Activated CD8-positive, alpha-beta memory T cell treated with anti-CD3 and anti-CD28 coated beads, Interleukin-2, amount 50 U/mL, for 24 hours (primary cell): Measurements from ENCODE around the gene TCF12.
"Not testable (repeated sequence)": the region's sequence is repeated elsewhere in the genome, so short reads cannot be mapped to it uniquely, and the experiment has no call there.

Experiments used
- DNase-seq: peaks from one replicate; pipeline ENCODE4 v3.0.0-alpha.2; 2020; ENCODE audit errors: extremely low read depth

The TCF12 gene

GRCh38 chr15:57135800-57136199 is 217.4 kb downstream of the TCF12 start:
- DNase-seq = no peak

- DNase-seq = no peak
Measured at GRCh38 chr15:57138349-57138788, 219.9 kb downstream of the TCF12 start.

DNA sequence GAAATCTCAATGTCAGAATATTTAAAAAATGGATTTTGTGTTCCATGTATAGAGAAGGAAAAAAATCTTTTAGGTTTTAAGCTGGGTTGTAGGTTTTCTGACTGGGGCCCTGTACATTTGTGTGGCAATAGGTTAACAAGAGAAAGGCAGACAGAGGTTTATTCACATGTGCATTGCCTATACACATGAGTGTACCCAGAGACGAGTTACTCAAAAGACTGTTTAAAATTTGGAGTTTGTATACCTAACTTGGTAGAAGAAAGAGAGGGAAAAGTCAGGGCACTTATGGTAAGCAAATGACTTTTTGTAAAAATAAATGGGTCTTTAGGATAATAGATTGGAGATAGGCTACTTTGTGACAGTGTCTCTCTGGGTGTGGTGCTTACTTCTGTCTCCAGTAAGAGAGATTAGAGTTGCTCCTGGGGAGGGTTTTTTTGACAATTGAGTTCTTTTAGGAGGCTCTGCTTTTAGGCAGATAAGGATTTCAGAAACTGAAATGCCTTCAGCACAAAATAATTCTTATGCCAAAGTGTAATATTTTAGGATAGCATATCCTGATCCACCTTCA is 225.2 kb downstream of the TCF12 start:
- no peak for DNase-seq

DNA sequence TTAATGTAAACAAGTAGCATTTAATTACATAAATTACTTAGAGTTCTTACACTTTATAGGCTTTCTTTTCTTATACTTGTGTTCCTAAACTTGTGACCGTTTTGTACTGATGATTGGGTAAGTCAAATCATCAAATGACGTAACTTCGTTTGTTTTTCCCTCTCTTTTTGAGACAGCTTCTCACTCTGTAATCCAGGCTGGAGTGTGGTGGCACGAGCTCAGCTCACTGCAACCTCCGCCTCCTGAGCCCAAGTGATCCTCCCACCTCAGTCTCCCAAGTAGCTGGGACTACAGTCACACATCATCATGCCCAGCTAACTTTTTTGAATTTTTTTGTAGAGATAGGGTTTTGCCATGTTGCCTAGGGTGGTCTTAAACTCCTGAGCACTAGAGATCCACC is 226.0 kb downstream of the TCF12 start:
- DNase-seq = no peak

DNA sequence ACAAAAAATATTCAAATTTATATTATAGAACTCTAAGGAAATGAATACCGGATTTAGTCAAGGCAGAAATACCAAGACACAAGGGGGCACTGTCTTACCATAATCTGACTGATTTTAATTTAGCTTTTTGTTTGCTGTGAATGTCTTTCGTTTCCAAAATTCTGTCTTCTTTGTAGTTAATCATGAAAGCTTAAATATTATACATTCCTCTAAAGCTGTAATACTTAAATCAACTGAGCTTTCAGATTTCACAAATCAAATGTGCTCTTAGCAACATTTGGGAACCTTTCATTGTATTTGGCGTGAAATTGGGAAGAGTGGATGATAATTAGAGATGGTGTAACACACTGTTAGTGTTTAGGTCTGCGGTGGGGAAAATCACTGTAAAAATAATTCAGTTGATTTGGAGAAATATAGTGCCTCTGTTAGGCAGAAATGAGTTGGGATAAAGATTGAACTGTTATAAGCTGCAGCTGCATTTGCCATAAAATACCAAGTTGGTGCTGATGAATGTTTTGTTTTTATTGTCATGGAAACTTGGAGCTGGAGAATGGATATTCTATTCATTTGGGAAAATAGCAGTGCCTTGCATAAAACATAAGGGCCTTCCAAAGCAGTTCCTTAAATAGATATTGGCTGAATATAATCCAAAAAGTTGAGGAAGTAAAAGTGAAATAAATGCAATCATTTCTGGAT is 228.2 kb downstream of the TCF12 start:
- no peak for DNase-seq

- DNase-seq = no peak
Measured at GRCh38 chr15:57147621-57148020, 229.2 kb downstream of the TCF12 start.

- DNase-seq = no peak
Measured at GRCh38 chr15:57148262-57148661, 229.8 kb downstream of the TCF12 start.

- DNase-seq = no peak
Measured at GRCh38 chr15:57149196-57149595, 230.8 kb downstream of the TCF12 start.

DNA sequence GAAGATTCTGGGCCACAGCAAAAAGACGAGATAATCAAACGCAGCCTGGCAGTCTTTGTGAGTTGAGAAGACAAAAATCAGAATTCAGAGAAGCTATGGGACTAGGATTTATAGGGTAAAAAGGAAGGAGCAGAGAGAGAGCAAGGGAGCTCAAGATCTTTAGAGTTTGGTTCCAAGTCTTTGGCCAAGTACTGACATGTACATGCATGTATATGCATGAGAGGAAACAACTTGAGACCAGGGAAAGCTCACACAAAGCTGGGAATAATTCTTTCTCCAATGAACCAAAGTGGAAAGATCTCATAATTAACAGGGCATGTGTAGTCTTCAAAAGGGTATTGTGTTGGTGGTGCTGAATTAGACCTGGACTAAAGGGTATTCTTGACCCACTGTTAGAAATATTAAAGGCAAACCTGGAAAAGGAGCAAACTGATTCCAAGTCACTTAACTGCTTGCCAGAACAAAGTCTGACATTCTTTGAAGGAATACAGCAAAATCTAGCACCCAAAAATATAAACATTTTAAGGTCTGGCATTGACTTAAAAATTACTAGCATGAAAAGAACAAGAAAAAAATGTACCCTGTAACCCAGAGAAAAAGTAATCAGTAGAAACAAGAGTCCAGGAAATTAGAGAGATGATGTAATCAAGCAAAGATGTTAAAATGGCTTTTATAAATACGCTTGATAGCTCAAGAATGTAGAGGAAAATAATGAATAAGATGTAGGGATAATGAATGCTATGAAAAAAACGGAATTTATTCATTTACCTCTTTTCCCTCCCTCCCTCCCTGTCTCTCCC is 231.8 kb downstream of the TCF12 start:
- DNase-seq = no peak

DNA sequence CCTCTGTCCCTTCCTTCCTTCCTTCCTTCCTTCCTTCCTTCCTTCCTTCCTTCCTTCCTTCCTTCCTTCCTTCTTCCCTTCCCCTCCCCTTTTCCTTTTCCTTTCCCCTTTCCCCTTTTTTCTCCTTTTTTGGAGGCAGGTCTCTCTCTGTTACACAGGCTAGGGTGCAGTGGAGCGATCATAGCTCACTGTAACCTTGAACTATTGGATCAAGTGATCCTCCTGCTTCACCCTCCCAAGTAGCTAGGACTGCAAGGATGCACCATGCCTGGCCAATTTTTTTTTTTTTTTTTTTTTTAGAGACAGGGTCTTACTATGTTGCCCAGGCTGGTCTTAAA is 232.4 kb downstream of the TCF12 start:
- not testable (repeated sequence) for DNase-seq

DNA sequence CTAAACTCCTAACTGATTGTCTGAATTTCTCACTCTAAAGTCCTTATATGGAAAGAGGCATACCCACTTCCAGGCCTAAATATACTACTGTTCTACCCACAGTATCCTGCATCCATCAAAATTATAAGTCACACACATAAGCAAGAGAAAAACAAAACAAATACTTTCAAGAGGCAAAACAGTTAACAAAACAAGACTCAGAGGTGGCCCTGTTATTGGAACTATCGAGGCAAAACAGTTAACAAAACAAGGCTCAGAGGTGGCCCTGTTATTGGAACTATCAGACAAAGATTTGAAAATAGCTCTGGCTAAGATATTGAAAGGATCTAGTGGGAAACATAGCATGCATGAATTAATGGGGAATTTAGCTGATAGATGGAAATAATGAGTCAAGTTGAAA is 233.7 kb downstream of the TCF12 start:
- DNase-seq = no peak

DNA sequence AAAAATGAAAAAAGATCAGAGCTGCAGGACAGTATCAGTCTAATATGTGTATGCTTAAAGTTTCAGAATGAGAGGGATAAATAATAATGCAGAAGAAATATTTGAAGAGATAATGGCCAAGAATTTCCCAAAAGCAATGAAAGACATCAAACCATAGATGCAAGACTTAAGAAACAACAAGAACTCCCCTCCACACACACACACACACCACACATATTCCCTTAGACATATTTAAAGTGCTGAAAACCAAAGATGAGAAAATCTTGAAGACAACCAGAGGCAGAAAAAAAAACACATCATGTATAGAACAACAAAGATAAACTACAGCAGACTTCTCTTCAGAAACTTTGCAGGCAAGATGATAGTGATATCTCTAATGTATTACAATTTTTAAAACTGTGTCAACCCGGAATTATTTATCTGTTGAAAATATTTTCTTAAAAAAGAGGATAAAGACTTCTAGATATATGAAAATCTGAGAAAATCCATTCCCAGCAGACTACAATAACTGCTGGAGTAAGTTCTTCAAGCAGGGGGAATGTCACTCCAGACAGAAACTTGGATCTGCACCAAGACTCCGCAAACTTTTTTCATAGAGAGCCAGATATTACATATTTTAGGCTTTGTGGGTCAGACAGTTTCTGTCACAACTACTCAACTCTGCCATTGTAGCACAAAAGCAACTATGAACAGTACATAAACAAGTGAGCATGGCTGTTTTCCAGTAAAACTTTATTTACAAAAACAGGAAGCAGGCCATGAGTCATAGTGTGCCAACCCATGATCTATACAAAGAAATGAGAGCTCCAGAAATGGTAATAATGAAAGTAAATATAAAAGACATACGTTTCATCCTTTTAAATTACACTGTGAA is 234.5 kb downstream of the TCF12 start:
- DNase-seq = no peak

DNA sequence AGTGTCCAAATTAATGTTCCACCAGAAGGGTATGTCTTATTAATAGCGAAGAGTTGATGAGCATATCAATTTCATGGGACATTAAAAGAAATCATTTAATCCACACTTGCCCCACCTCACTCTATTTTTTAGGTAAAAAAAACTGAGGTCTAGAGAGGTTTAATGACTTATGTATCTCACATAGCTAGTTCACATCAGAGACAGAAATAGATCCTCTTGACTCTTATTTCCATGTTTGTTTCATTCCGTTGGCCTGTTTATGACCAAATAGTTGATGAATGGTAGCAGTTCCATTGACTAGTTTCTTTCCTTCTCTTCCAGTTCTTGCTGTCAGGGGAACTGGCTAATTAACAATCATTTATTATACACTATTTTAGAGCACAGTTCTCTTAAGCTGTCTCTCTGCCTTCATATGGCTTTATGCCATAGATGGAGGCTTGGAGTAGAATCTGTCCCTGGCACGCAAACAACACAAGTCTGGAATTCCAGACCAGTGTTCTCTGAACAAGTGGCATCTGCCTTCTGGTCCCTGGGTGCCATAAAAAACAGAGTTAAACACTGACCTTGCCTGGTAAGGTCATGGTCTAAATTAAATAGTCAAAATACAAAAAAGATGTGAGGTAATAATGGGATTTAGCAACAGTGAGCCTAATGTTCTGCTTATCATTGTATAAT is 237.9 kb downstream of the TCF12 start:
- no peak for DNase-seq

- DNase-seq = no peak
Measured at GRCh38 chr15:57158589-57158988, 240.1 kb downstream of the TCF12 start.

GRCh38 chr15:57158997-57159668 is 240.7 kb downstream of the TCF12 start:
- DNase-seq = no peak

GRCh38 chr15:57159767-57160166 is 241.3 kb downstream of the TCF12 start:
- no peak for DNase-seq

GRCh38 chr15:57160823-57161560 is 242.5 kb downstream of the TCF12 start:
- no peak for DNase-seq

- DNase-seq = not testable (repeated sequence)
Measured at GRCh38 chr15:57164251-57164650, 245.8 kb downstream of the TCF12 start.

- DNase-seq = no peak
Measured at GRCh38 chr15:57165992-57166391, 247.5 kb downstream of the TCF12 start.

DNA sequence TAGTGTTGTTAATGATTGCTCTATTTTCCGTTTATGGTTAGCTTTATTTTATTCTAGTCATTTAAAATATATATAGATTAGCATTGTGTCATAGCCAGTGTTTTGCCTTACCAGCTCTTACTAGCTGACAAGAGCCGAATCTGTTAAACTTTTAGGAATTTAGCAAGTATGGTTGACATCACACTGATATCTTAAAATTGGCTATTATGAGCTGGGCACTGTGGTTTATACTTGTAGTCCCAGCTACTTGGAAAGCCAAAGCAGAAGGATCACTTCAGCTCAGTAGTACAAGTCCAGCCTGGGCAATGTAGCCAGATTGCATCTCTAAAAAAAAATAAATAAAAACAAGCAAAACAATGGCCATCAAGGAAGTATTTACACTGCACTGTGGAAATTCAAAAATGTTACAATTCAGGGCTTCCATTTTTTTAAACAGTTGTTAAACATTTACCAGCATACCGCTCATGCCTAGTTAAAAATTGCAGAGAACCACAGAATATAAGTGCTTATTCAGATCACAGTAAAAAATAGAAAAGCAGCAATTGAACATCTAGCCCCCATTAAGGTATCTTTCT is 249.5 kb downstream of the TCF12 start:
- no peak for DNase-seq
